Adrenal gland (tissue), 5 donors: ENCODE data around the gene SRMS.

Experiments
- CTCF ChIP-seq, 6 experiments: fragments of 450-650 bp in 4 of 6; fragments of 200-600 bp in 2 of 6; sonication (generic) in 1 of 6; IDR thresholded peaks; 1 replicate in 5 of 6; 2 replicates in 1 of 6; pipeline versions ENCODE4 v1.5.1 to v1.8.0; 2016 to 2021; ENCODE audit warnings: antibody characterized with exemption in 6 of 6, mild to moderate bottlenecking in 2 of 6, moderate library complexity in 1 of 6
- POLR2A ChIP-seq, 2 donors: fragments of 450-650 bp; IDR thresholded peaks; one replicate each; pipeline ENCODE4 v1.6.1; 2017; ENCODE audit warnings: antibody characterized with exemption in 2 of 2, mild to moderate bottlenecking in 2 of 2, moderate library complexity in 1 of 2
- donor health status: DM: no; HTN: no; CAD: no.

- no peak for TF ChIP-seq POLR2A (IDR thresholded peaks at IDR 0.05)
- TF ChIP-seq CTCF (IDR thresholded peaks at IDR 0.05), result no peak
Observed at GRCh38 chr20:63518946-63519667, 28.4 kb downstream of the SRMS start.
